Loucy (cell line): ENCODE results near the gene HES3.

Experiments used
- H2AFZ ChIP-seq: fragments of 200-600 bp; sonication (generic); 2 replicates; pipeline ENCODE4 v1.6.0; 2016; ENCODE audit warnings: antibody characterized with exemption, mild to moderate bottlenecking, low read length, moderate library complexity
- H3F3A ChIP-seq: fragments of 200-600 bp; 2 replicates; pipeline ENCODE4 v1.6.0; 2016; ENCODE audit warnings: antibody characterized with exemption, low read depth, mild to moderate bottlenecking
- H3K27me3 ChIP-seq: fragments of 200-600 bp; sonication (generic); 2 replicates; pipeline ENCODE4 v1.6.1; 2014; ENCODE audit warnings: low read length, mild to moderate bottlenecking; ENCODE audit not compliant: insufficient read depth, poor library complexity, severe bottlenecking
- H3K36me3 ChIP-seq: fragments of 200-600 bp; sonication (generic); 2 replicates; pipeline ENCODE4 v1.6.1; 2016; ENCODE audit warnings: low read length; ENCODE audit not compliant: insufficient read depth
- H3K4me1 ChIP-seq: fragments of 200-600 bp; sonication (generic); 2 replicates; pipeline ENCODE4 v1.5.1; 2014; ENCODE audit warnings: low read length, mild to moderate bottlenecking; ENCODE audit not compliant: insufficient read depth, poor library complexity, severe bottlenecking
- H3K4me2 ChIP-seq: fragments of 200-600 bp; sonication (generic); 2 replicates; pipeline ENCODE4 v1.6.0; 2014; ENCODE audit warnings: antibody characterized with exemption, low read length, low read depth, mild to moderate bottlenecking; ENCODE audit not compliant: poor library complexity, severe bottlenecking
- H3K4me3 ChIP-seq: fragments of 200-600 bp; sonication (generic); 2 replicates; pipeline ENCODE4 v1.5.1; 2014; ENCODE audit warnings: low read length, mild to moderate bottlenecking, mixed read lengths; ENCODE audit not compliant: poor library complexity, severe bottlenecking
- H3K79me2 ChIP-seq: fragments of 200-600 bp; sonication (generic); 2 replicates; pipeline ENCODE4 v1.6.1; 2014; ENCODE audit warnings: low read length; ENCODE audit not compliant: insufficient read depth
- H3K9ac ChIP-seq: fragments of 200-600 bp; sonication (generic); 2 replicates; pipeline ENCODE4 v1.6.0; 2014; ENCODE audit warnings: mild to moderate bottlenecking, low read depth, low read length, moderate library complexity; ENCODE audit not compliant: poor library complexity, severe bottlenecking
- H3K9me2 ChIP-seq: fragments of 200-600 bp; sonication (generic); replicated peaks from 2 replicates; pipeline ENCODE4 v1.6.1; 2016; ENCODE audit warnings: low read depth, low read length, mixed read lengths
- H3K9me3 ChIP-seq: fragments of 200-600 bp; sonication (generic); 2 replicates; pipeline ENCODE4 v1.6.1; 2014; ENCODE audit warnings: mild to moderate bottlenecking, antibody characterized with exemption, low read length, low read depth; ENCODE audit not compliant: insufficient read depth
- H4K20me1 ChIP-seq: fragments of 200-600 bp; sonication (generic); 2 replicates; pipeline ENCODE4 v1.6.0; 2014; ENCODE audit warnings: antibody characterized with exemption, low read length, mild to moderate bottlenecking; ENCODE audit not compliant: insufficient read depth, poor library complexity, severe bottlenecking
- CTCF ChIP-seq: fragments of 200-600 bp; sonication (generic); conservative IDR thresholded peaks from 2 replicates; pipeline ENCODE4 v1.5.1; 2014; ENCODE audit warnings: mild to moderate bottlenecking, antibody characterized with exemption, low read length
- EZH2phosphoT487 ChIP-seq: fragments of 200-600 bp; IDR thresholded peaks from 2 replicates; pipeline ENCODE4 v1.6.1; 2018; ENCODE audit warnings: antibody characterized with exemption, mild to moderate bottlenecking, moderate library complexity, borderline replicate concordance

HES3 gene

DNA sequence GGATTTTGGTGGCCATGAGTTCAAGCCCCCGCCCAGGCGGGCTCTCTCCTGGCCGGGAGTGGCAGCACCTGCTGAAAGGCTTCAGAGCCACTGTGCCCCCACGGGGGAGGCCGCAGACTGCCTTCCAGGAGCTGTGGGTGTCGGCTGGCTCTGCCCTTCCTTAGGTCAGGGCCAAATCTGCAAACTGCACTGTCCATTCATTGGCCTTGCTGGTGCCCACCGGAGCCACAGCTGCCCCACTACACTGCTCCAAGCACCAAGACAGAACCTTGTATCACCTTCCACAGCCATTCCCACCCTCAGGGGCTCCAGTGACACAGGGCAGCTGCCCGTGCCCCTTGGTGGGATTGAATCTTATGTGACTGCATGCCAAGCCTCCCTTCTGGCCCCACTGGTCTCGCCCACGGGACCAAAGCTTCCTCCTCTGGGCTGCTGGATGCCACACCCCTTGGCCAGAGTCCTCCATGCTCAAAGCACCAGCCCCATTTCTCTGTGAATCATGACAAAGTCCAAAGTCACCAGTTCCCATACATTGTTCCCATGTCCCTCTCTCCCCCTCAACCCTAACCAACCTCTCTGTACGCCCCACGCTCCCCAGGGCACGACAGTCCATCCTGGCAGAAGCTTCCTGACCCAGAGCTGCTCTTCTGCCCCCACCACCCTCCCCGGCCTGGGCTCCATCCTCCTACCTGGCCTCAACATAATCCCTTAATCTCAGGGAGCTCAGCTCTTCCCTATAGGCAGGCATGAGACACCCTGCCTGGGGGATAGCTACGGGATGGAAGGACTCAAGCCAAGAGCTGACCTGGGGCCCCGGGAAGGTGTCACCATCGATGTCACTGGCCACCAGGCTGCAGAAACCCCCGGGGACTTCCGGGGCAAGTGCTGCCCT is 37.8 kb downstream of the HES3 start:
- TF ChIP-seq CTCF: no peak
- no peak for TF ChIP-seq EZH2phosphoT487
- no peaks in the 10 kb centered on the region for H3K4me1 ChIP-seq
- H3K9ac ChIP-seq: no peak overlapping the region
- no peaks in the 10 kb centered on the region for H3K9me2 ChIP-seq
- H3K36me3 ChIP-seq: no peaks in the 10 kb centered on the region; the same call in 1 of the 2 replicates
- no peak overlapping the region for H3K4me2 ChIP-seq
- H3K27me3 ChIP-seq: no peaks in the 10 kb centered on the region
- no peak overlapping the region for H2AFZ ChIP-seq
- H3K79me2 ChIP-seq: no peaks in the 10 kb centered on the region
- no peaks in the 10 kb centered on the region for H3F3A ChIP-seq
- H4K20me1 ChIP-seq: no peaks in the 10 kb centered on the region
- no peak overlapping the region for H3K4me3 ChIP-seq
- no peaks in the 10 kb centered on the region for H3K9me3 ChIP-seq

DNA sequence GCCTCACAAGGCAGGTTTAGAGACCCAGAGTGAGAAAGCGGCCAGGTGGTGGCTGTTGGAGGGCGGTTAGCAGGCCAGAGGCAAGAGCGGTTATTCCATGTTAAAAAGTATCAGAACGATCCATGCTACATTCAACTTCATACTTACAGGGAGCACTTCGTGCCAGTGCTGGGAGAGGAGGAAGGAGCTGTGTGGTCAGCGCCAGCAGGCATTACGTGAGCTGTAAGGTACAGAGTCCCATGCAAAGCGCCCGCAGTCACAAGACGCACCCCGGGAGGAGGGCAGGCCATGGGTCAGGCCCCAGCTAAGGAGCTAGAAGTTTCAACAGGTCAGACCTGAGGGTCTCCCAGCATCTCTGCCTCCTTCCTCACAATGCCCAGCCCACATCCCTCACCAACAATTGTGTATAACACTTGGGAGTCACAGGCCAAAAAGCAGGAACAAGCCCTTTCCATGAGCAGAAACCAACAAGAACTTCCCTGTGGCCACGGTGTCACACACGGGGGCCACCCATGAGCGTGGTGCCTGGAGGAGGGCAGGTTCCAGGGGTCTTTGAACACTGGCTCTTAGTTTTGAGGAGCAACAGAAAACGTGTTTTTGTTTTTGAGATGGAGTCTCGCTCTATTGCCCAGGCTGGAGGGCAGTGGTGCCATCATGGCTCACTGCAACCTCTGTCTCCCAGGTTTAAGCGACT is 38.7 kb downstream of the HES3 start:
- H3K9ac ChIP-seq: no peak overlapping the region
- H2AFZ ChIP-seq: no peak overlapping the region

DNA sequence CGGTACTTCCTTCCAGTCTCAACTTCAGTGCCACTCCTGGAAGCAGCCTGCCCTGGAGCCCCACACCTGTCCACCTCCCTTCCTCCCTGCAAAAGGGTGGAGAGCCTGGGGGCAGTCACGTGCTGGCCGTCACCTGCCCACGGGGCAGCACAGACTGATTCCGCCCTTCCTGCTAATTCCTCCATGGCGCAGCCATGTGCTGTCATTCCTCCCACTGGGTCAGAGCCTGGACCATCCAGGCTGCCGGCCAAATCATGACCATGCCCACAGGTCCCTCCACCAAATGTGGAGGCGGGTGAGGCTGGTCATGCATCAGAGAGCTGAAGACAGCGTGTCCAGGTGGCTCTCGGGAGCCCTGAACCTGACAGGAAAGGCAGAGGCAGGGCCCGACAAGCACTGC is 41.4 kb downstream of the HES3 start:
- no peak overlapping the region for H3K9ac ChIP-seq
- H3K27me3 ChIP-seq: no peaks in the 10 kb centered on the region
- no peaks in the 10 kb centered on the region for H4K20me1 ChIP-seq
- no peaks in the 10 kb centered on the region for H3K4me1 ChIP-seq
- no peak overlapping the region for H3K4me3 ChIP-seq
- TF ChIP-seq EZH2phosphoT487 (no peak), CTCF (no peak)
- H3K9me2 ChIP-seq: no peaks in the 10 kb centered on the region
- peaks cover 5% of the 10 kb centered on the region; the same call in 1 of the 2 replicates for H3K36me3 ChIP-seq
- H3K4me2 ChIP-seq: no peak overlapping the region
- H3K79me2 ChIP-seq: no peaks in the 10 kb centered on the region
- no peaks in the 10 kb centered on the region for H3K9me3 ChIP-seq
- no peaks in the 10 kb centered on the region for H3F3A ChIP-seq
- H2AFZ ChIP-seq: no peak overlapping the region

More for the DNA sequence above, 38.7 kb downstream of the HES3 start:
- Histone ChIP-seq H3K4me1 (no peaks in the 10 kb centered on the region), H3K9me2 (no peaks in the 10 kb centered on the region), H3K9me3 (no peaks in the 10 kb centered on the region), H3K79me2 (no peaks in the 10 kb centered on the region), H3K4me2 (no peak overlapping the region), H3K4me3 (no peak overlapping the region), H3K36me3 (no peaks in the 10 kb centered on the region; the same call in 1 of the 2 replicates), H4K20me1 (no peaks in the 10 kb centered on the region), H3K27me3 (no peaks in the 10 kb centered on the region), H3F3A (no peaks in the 10 kb centered on the region)
- TF ChIP-seq CTCF (no peak), EZH2phosphoT487 (no peak)
